ENCODE data around the gene ENKD1. TPM values are rescaled to one million over a fixed set of nuclear protein-coding genes. Genes with fewer than 3 reads are reported as not detected.

Gene ENKD1
- total and polyA plus RNA-seq, 2 experiments from 2014 or later = 23.3 to 34.8 TPM

DNA sequence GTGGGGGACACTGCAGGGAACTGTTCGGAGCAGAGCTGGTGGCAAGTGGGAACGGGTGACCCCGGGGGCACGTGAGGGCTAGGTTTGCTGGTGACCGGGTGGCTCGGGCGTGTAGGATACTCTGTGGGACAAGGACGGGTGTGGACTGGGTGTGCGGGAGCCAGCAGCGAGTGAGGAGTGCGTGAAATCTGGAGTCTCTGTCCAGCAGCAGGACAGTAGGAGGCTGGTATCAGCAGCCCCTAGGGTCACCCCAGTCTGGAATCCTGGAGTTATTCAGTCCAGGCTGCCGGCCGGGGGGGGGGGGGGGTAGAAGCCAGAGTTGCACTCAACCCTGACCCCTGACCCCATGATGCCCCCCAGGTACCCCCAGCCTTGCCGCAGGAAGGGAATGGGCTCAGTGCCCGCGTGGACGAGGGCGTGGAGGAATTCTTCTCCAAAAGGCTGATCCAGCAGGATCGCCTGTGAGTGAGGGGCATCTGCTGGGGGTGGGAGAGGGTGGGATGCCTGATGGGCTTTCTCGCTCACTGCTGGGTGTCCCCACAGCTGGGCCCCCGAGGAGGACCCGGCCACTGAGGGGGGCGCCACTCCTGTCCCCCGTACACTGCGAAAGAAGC, 12.7 kb downstream of the ENKD1 start:
- no peaks in the 10 kb centered on the region for H3K36me3 ChIP-seq
- H3K9me3 ChIP-seq (ENCODE audit: low read depth) = no peaks in the 10 kb centered on the region
- no peak overlapping the region for H3K27ac ChIP-seq
- TF ChIP-seq, protein P1, sequence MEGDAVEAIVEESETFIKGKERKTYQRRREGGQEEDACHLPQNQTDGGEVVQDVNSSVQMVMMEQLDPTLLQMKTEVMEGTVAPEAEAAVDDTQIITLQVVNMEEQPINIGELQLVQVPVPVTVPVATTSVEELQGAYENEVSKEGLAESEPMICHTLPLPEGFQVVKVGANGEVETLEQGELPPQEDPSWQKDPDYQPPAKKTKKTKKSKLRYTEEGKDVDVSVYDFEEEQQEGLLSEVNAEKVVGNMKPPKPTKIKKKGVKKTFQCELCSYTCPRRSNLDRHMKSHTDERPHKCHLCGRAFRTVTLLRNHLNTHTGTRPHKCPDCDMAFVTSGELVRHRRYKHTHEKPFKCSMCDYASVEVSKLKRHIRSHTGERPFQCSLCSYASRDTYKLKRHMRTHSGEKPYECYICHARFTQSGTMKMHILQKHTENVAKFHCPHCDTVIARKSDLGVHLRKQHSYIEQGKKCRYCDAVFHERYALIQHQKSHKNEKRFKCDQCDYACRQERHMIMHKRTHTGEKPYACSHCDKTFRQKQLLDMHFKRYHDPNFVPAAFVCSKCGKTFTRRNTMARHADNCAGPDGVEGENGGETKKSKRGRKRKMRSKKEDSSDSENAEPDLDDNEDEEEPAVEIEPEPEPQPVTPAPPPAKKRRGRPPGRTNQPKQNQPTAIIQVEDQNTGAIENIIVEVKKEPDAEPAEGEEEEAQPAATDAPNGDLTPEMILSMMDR (IDR thresholded peaks at IDR 0.05; ENCODE audit: low read depth, low read length) = no peak
- peak overlapping the region; percentile 29 for H3K4me3 ChIP-seq
- peak in 1 of 2 donors; percentile 48 for DNase-seq (ENCODE audit: low read depth in 1 of 2, low spot score in 1 of 2)
- H3K4me1 ChIP-seq (ENCODE audit: low read depth) = peaks cover 10% of the 10 kb centered on the region
- peaks cover 62% of the 10 kb centered on the region for H3K27me3 ChIP-seq

DNA sequence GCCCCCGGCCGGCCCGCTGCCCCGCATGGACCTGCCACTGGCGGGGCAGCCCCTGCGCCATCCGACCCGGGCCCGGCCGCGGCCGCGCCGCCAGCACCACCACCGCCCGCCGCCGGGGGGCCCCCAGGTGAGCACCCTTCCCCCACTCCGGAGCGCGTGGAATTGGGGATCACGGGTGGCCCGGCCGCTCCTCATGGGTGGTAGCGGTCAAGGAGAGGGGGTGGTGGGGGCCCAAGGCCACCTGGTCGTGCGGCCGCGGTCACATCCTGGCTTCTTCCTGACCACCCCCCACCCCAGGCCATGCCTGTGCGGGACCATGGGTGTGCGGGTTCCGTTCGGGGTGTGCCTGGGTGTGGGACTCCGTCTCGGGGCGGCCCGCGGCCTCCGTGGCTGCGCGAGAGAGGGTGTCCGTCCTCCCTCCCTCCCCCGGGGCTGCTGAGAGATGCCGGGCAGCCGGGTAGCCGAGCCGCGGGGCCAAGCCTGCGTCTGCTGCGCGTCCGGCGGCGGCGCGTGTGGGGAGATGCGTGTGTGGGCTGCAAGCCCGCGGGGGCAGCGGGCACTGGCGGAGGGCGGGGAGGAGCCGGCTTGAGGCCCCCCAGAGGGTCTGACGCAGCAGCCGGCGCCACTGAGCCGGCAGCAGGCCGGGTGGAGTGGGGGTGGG, 13.3 kb downstream of the ENKD1 start:
- DNase-seq (ENCODE audit: low read depth in 1 of 2, low spot score in 1 of 2) = peak in 1 of 2 donors; percentile 21
- Histone ChIP-seq H3K27ac (no peak overlapping the region), H3K27me3 (peaks cover 68% of the 10 kb centered on the region), H3K36me3 (no peaks in the 10 kb centered on the region), H3K4me3 (peak overlapping the region; percentile 29), H3K9me3 (ENCODE audit: low read depth) (no peaks in the 10 kb centered on the region), H3K4me1 (ENCODE audit: low read depth) (peaks cover 10% of the 10 kb centered on the region)
- TF ChIP-seq, protein P1 (IDR thresholded peaks at IDR 0.05; ENCODE audit: low read depth, low read length) = peak; percentile 18

DNA sequence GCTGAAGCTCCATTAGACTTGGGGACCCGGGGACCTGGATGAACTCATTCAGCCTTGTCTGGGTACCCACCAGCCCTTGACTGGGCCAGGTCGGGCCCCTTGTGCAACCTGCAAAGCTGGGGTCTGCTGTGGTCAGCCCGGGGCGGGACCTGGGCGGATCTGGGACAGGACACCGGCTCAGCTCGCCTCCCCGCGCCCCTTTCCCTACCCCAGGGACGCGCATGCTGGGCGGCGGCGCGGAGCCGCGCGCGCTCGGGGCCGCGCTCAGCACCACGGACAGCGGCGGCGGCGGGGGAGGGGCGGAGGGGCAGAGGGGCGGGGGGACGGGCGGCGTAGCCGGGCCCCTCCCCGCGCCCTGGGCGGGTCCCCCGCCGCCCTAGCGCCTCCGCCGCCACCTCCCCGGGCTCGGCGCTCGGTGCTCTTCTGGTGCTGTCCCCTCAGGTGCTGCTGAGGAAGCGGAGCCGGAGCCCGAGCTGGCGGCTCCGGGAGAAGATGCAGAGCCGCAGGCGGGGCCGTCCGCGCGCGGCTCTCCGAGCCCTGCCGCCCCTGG, 13.9 kb downstream of the ENKD1 start:
- Histone ChIP-seq H3K9me3 (ENCODE audit: low read depth) (no peaks in the 10 kb centered on the region), H3K27me3 (peaks cover 74% of the 10 kb centered on the region), H3K27ac (no peak overlapping the region), H3K36me3 (no peaks in the 10 kb centered on the region), H3K4me1 (ENCODE audit: low read depth) (peaks cover 10% of the 10 kb centered on the region), H3K4me3 (peak overlapping the region; percentile 29)
- TF ChIP-seq, protein P1 (IDR thresholded peaks at IDR 0.05; ENCODE audit: low read depth, low read length) = no peak
- peak; percentile 8 to 62 for DNase-seq (ENCODE audit: low read depth in 1 of 2, low spot score in 1 of 2)

DNA sequence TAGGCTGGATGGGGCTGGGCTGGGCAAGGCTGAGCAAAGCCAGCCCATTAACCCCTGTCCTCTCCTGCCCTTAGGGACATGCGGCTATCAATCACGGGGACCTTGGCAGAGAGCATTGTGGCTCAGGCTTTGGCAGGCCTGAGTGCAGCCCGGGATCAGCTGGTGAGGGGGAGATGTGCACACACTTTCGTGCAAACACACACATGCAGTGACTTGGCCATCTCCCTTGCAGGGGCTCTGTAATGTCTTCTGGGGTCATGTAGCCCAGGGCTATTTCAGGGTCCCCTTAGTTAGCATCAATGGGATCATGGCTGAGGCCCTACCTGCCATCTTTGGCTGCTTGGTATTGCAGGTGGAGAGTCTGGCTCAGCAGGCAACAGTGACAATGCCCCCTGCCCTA, 14.7 kb downstream of the ENKD1 start:
- no peak overlapping the region for H3K4me3 ChIP-seq
- peaks cover 82% of the 10 kb centered on the region for H3K27me3 ChIP-seq
- peaks cover 10% of the 10 kb centered on the region for H3K4me1 ChIP-seq (ENCODE audit: low read depth)
- no peaks in the 10 kb centered on the region for H3K9me3 ChIP-seq (ENCODE audit: low read depth)
- DNase-seq (ENCODE audit: low read depth in 1 of 2, low spot score in 1 of 2) = no peak
- H3K27ac ChIP-seq = no peak overlapping the region
- TF ChIP-seq, protein P1 (IDR thresholded peaks at IDR 0.05; ENCODE audit: low read depth, low read length) = no peak
- no peaks in the 10 kb centered on the region for H3K36me3 ChIP-seq

DNA sequence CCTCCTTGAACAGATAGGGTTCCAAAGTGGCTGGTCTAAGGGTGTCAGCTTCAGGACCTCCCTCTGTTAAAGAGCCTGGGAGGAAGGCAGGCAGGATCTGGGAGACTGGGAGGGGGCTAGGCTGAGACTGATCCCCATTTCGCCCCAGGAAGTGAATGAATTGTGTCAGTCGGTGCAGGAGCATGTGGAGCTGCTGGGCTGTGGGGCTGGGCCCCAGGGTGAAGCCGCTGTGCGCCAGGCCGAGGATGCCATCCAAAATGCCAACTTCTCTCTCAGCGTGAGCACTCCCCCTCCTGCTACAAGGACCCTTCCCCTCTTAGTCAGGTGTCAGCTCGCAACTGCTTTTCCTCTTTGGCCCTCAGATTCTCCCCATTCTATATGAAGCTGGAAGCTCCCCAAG, 15.5 kb downstream of the ENKD1 start:
- Histone ChIP-seq H3K27ac (no peak overlapping the region), H3K36me3 (no peaks in the 10 kb centered on the region), H3K4me3 (no peak overlapping the region), H3K27me3 (peaks cover 90% of the 10 kb centered on the region), H3K9me3 (ENCODE audit: low read depth) (no peaks in the 10 kb centered on the region), H3K4me1 (ENCODE audit: low read depth) (peaks cover 10% of the 10 kb centered on the region)
- DNase-seq (ENCODE audit: low read depth in 1 of 2, low spot score in 1 of 2) = no peak
- TF ChIP-seq, protein P1 (IDR thresholded peaks at IDR 0.05; ENCODE audit: low read depth, low read length) = no peak

Data from cardiac muscle cell (in vitro differentiated cells and primary cell).